ENCODE data around the gene WIPI1. TPM values are rescaled to one million over a fixed set of nuclear protein-coding genes. Genes with fewer than 3 reads are reported as not detected.

WIPI1 gene
- total RNA-seq, 1 donor from 2014 or later = 37.6 TPM

DNA sequence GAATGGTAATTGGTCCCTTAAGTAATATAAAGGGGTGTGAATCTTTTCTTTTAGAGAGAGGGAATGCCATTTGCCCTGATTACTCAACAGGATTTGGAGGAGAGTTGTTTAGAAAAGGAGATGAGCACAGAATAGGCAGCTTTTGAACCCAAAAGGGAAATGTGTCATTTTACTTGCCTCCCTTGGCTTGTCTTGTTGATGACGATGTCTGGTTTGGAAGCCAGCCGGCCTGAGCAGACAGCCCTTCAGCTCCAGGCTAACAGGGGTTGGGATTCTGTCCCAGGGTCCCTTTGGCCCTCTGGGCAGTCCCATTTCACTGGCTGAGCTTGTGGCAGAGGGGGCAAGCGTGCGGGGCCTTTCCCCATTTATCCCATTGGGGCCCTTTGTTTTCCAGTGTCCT is 32.6 kb upstream of the WIPI1 start:
- no peaks in the 10 kb centered on the region for H3K27me3 ChIP-seq (ENCODE audit: control insufficient read depth in 3 of 3, insufficient read depth in 3 of 3, low read length in 3 of 3)
- no peaks in the 10 kb centered on the region for H3K9me3 ChIP-seq (ENCODE audit: control insufficient read depth in 3 of 3, low read length in 3 of 3)
- peaks cover 10 to 14% (median 11%) of the 10 kb centered on the region in 3 donors for H3K4me1 ChIP-seq (ENCODE audit: control insufficient read depth in 3 of 3, insufficient read depth in 3 of 3, low read length in 3 of 3)
- no peak overlapping the region for H3K27ac ChIP-seq (ENCODE audit: low read depth, low read length)
- H3K36me3 ChIP-seq (ENCODE audit: control insufficient read depth in 3 of 3, insufficient read depth in 3 of 3, low read length in 3 of 3) = no peaks in the 10 kb centered on the region
- H3K9ac ChIP-seq (ENCODE audit: low read depth in 1 of 3, low read length in 3 of 3) = no peak overlapping the region
- no peak overlapping the region for H3K4me3 ChIP-seq (ENCODE audit: low read length in 3 of 3)

DNA sequence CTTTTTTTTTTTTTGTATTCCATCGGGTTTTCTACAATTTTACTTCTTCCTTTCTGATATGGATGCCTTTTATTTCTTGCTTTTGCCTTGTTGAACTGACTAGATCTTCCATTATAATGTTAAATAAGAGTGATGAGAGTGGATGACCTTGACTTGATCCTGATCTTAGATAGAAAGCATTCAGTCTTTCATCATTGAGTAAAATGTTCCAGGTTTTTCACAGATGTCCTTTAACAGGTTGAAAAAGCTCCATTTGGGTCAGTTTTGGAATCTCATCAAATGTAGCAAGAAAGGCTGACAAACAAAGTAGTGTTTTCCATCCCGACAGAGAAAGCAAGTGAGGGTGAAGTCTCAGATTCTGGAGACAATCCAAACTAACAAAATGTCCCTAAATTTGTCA is 27.2 kb upstream of the WIPI1 start:
- H3K4me1 ChIP-seq (ENCODE audit: control insufficient read depth in 3 of 3, insufficient read depth in 3 of 3, low read length in 3 of 3) = peaks cover 0 to 4% (median 0%) of the 10 kb centered on the region in 3 donors
- H3K27me3 ChIP-seq (ENCODE audit: control insufficient read depth in 3 of 3, insufficient read depth in 3 of 3, low read length in 3 of 3) = peaks cover 0 to 3% (median 0%) of the 10 kb centered on the region in 3 donors
- H3K4me3 ChIP-seq (ENCODE audit: low read length in 3 of 3) = no peak overlapping the region
- H3K9ac ChIP-seq (ENCODE audit: low read depth in 1 of 3, low read length in 3 of 3) = no peak overlapping the region
- no peak overlapping the region for H3K27ac ChIP-seq (ENCODE audit: low read depth, low read length)
- no peaks in the 10 kb centered on the region for H3K36me3 ChIP-seq (ENCODE audit: control insufficient read depth in 3 of 3, insufficient read depth in 3 of 3, low read length in 3 of 3)
- no peaks in the 10 kb centered on the region for H3K9me3 ChIP-seq (ENCODE audit: control insufficient read depth in 3 of 3, low read length in 3 of 3)

DNA sequence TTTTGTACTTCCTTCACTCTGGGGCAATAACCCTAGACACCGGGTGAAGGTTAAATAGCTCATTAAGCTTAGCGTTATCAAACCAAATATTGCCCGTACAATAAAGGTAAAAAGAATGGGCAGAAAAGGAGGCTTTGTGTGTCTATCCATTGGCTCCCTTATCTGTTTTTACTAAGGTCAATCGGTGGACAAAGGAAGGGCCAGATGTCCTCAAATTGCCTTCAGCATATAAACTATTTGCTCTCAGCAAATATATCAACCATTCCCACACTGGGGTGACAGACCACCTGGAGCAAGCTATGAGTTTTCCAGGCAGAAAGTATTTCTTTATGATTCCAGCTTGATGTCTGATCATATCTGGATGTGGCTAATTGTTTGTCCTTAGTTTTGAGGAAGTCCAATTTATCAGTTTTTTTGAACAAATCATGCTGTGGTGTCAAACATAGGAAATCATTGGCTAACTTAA is 25.3 kb upstream of the WIPI1 start:
- no peak overlapping the region for H3K27ac ChIP-seq (ENCODE audit: low read depth, low read length)
- no peak overlapping the region for H3K4me3 ChIP-seq (ENCODE audit: low read length in 3 of 3)
- H3K9me3 ChIP-seq (ENCODE audit: control insufficient read depth in 3 of 3, low read length in 3 of 3) = no peaks in the 10 kb centered on the region
- peaks cover 0 to 3% (median 0%) of the 10 kb centered on the region in 3 donors for H3K27me3 ChIP-seq (ENCODE audit: control insufficient read depth in 3 of 3, insufficient read depth in 3 of 3, low read length in 3 of 3)
- H3K4me1 ChIP-seq (ENCODE audit: control insufficient read depth in 3 of 3, insufficient read depth in 3 of 3, low read length in 3 of 3) = peaks cover 0 to 4% (median 0%) of the 10 kb centered on the region in 3 donors
- H3K36me3 ChIP-seq (ENCODE audit: control insufficient read depth in 3 of 3, insufficient read depth in 3 of 3, low read length in 3 of 3) = no peaks in the 10 kb centered on the region
- H3K9ac ChIP-seq (ENCODE audit: low read depth in 1 of 3, low read length in 3 of 3) = no peak overlapping the region

DNA sequence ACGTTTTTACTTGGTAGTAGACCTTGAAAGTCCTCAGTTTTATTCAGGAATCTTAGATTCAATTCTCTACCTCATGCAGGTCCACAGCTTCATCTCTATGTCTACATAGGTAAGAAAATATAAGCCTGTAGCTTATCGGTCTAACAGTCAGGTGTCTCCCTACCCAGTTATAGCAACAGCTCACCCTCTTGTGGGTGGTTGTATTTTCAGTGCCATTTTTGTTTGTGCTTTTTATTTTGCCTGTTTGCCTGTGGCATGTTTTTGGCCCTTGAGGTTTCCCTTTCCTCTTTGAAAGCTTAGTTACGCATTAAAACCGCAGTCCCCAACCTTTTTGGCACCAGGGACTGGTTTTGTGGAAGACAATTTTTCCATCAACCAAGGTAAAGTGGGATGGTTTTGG is 23.6 kb upstream of the WIPI1 start:
- Histone ChIP-seq H3K27ac (ENCODE audit: low read depth, low read length) (no peak overlapping the region), H3K36me3 (ENCODE audit: control insufficient read depth in 3 of 3, insufficient read depth in 3 of 3, low read length in 3 of 3) (no peaks in the 10 kb centered on the region), H3K9me3 (ENCODE audit: control insufficient read depth in 3 of 3, low read length in 3 of 3) (no peaks in the 10 kb centered on the region), H3K27me3 (ENCODE audit: control insufficient read depth in 3 of 3, insufficient read depth in 3 of 3, low read length in 3 of 3) (peaks cover 0 to 3% (median 0%) of the 10 kb centered on the region in 3 donors), H3K9ac (ENCODE audit: low read depth in 1 of 3, low read length in 3 of 3) (no peak overlapping the region), H3K4me1 (ENCODE audit: control insufficient read depth in 3 of 3, insufficient read depth in 3 of 3, low read length in 3 of 3) (peaks cover 0 to 3% (median 0%) of the 10 kb centered on the region in 3 donors), H3K4me3 (ENCODE audit: low read length in 3 of 3) (no peak overlapping the region)

DNA sequence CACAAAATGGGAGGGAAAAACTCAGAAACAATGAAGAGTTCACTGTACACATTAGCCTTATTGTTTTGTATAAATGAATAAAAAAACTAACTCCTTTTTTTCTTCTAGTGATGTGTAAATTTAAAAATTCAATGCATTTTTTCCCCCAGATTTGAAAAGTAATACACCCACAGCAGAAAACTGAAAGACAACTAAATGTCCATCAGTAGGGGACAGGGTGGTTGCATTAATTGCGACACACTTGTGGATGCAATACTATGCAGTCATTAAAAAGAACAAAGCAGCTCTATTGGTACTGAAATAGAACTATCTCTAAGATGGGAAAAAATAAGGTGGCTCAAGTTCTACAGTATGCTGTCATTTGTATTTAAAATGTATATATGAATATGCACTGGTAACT is 13.7 kb upstream of the WIPI1 start:
- Histone ChIP-seq H3K27ac (ENCODE audit: low read depth, low read length) (no peak overlapping the region), H3K9me3 (ENCODE audit: control insufficient read depth in 3 of 3, low read length in 3 of 3) (no peaks in the 10 kb centered on the region), H3K4me3 (ENCODE audit: low read length in 3 of 3) (no peak overlapping the region), H3K9ac (ENCODE audit: low read depth in 1 of 3, low read length in 3 of 3) (no peak overlapping the region), H3K27me3 (ENCODE audit: control insufficient read depth in 3 of 3, insufficient read depth in 3 of 3, low read length in 3 of 3) (no peaks in the 10 kb centered on the region), H3K4me1 (ENCODE audit: control insufficient read depth in 3 of 3, insufficient read depth in 3 of 3, low read length in 3 of 3) (peaks cover 0 to 10% (median 6%) of the 10 kb centered on the region in 3 donors), H3K36me3 (ENCODE audit: control insufficient read depth in 3 of 3, insufficient read depth in 3 of 3, low read length in 3 of 3) (no peaks in the 10 kb centered on the region)

DNA sequence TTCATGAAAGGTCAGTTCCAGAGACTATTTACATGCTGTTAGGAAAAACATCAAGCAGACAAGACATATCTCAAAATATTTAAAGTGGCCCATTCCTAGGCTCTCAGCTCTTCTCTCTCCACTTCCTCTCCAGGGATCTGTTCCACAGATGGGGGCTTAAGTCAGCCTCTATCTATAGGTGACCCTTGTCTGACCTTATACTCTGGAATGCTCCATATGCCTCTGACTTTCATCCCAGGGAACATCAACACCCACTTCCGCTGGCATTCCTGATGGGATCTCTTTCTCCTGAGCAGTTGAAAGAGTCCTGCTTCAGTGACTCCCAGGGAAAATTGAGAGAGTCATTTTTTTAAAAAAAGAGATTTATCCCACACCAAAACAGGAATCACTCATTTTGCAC is 11.5 kb upstream of the WIPI1 start:
- no peaks in the 10 kb centered on the region for H3K27me3 ChIP-seq (ENCODE audit: control insufficient read depth in 3 of 3, insufficient read depth in 3 of 3, low read length in 3 of 3)
- peaks cover 0 to 14% (median 7%) of the 10 kb centered on the region in 3 donors for H3K4me1 ChIP-seq (ENCODE audit: control insufficient read depth in 3 of 3, insufficient read depth in 3 of 3, low read length in 3 of 3)
- peak overlapping the region in 1 of 3 donors; percentile 27 for H3K4me3 ChIP-seq (ENCODE audit: low read length in 3 of 3)
- no peaks in the 10 kb centered on the region for H3K36me3 ChIP-seq (ENCODE audit: control insufficient read depth in 3 of 3, insufficient read depth in 3 of 3, low read length in 3 of 3)
- H3K27ac ChIP-seq (ENCODE audit: low read depth, low read length) = peak overlapping the region; percentile 16
- no peaks in the 10 kb centered on the region for H3K9me3 ChIP-seq (ENCODE audit: control insufficient read depth in 3 of 3, low read length in 3 of 3)
- H3K9ac ChIP-seq (ENCODE audit: low read depth in 1 of 3, low read length in 3 of 3) = no peak overlapping the region

DNA sequence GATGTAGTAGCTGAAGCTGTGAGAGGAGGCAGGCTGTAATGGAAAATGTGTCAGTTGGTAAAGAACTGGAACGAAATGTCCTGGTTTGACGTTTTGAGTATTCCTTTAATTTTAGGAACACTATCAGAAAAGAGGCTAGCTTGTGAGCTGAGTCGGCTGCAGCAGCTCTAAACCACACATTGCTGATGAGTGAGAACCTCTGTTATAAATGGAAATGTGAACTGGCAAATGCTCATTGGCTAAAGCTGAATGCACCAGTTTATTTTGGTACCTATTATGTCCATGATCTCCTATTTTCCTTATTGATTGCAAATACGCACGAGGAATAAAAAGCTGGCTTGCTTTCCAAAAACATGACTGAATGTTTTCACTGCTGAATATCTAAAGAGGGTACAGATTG is 11.0 kb upstream of the WIPI1 start:
- Histone ChIP-seq H3K9ac (ENCODE audit: low read depth in 1 of 3, low read length in 3 of 3) (no peak overlapping the region), H3K4me3 (ENCODE audit: low read length in 3 of 3) (no peak overlapping the region), H3K4me1 (ENCODE audit: control insufficient read depth in 3 of 3, insufficient read depth in 3 of 3, low read length in 3 of 3) (peaks cover 0 to 14% (median 7%) of the 10 kb centered on the region in 3 donors), H3K27ac (ENCODE audit: low read depth, low read length) (peak overlapping the region; percentile 16), H3K36me3 (ENCODE audit: control insufficient read depth in 3 of 3, insufficient read depth in 3 of 3, low read length in 3 of 3) (no peaks in the 10 kb centered on the region), H3K9me3 (ENCODE audit: control insufficient read depth in 3 of 3, low read length in 3 of 3) (no peaks in the 10 kb centered on the region), H3K27me3 (ENCODE audit: control insufficient read depth in 3 of 3, insufficient read depth in 3 of 3, low read length in 3 of 3) (no peaks in the 10 kb centered on the region)

DNA sequence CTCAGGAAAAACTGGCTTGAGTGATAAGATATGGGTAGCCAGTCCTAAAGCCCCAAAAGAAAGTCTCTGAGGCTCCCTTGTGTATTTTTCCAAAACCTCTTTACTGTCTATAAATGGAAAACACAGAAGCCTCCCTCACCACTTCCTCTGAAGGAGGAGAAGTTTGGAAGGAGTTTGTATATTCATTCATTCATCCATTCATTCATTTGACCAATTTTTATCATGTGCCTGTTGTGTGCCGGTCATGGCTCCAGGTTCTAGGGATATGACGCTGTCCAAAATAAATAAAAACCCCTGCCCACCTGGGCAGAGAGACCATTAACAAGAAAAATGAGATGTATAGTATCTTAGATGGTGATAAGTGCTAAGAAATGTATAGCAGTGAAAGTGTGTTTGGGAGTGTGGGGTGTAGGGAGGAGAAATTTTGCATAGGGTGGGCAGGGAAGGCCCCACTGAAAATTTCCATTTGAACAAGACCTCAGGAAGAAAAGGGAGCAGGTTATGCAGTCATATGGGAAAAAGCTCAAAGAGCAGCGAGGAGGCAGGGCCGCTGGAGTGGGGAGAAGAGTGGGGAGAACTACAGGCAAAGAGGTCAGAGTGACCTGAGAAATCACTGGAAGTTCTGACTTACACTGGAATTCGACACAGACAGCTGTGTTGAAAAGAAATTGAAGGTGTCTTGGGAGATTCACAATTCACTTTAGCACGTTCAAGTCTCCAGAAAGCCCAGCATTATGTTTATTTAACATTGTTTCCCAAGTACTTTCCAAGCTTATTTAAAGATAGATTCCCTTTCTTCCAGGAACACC is 6.1 kb upstream of the WIPI1 start:
- Histone ChIP-seq H3K4me3 (ENCODE audit: low read length in 3 of 3) (no peak overlapping the region), H3K27ac (ENCODE audit: low read depth, low read length) (no peak overlapping the region)

DNA sequence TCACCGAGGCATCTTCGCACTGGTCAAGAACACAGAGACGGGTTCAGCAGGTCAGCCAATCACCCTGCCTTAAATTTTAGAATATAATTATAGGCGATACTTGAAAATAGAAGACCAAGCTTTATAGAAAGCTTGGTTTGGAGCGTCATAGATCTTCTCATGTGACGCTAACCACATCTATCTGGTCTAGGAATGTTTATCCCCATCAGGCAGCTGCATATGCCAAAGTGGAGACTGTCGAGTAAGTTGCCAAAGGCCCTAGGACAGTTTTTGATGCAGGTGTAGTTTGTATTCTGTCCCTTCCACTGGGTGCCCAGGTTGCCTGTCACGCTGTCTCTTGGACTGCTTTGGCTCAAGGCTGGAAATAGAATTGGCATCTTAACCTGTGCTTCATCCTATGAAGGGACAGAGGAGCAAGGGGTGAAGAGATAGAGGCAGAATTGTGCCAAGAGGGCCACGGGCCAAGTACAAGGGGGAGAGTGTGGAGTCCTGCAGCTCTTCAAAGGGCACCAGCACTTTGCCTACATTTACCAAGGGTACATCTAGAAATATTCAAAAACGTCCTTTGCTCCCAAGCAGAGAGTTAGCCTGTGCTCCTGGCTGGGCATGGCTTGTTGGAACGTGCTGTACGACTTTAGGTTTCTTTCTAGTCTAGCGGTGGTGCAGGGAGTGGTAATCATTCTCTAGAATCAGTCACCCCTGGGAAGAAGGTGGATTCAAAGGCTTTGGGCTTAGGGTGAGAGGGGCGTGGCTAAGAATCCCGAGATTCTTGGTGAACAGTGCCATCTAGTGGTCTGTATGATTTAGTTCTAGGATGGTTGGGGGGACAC is 5.3 kb upstream of the WIPI1 start:
- Histone ChIP-seq H3K27ac (ENCODE audit: low read depth, low read length) (peak overlapping the region; percentile 87), H3K9me3 (ENCODE audit: control insufficient read depth in 3 of 3, low read length in 3 of 3) (no peaks in the 10 kb centered on the region), H3K27me3 (ENCODE audit: control insufficient read depth in 3 of 3, insufficient read depth in 3 of 3, low read length in 3 of 3) (no peaks in the 10 kb centered on the region), H3K4me3 (ENCODE audit: low read length in 3 of 3) (peak overlapping the region; percentile 38 to 61 (median 55)), H3K9ac (ENCODE audit: low read depth in 1 of 3, low read length in 3 of 3) (peak overlapping the region; percentile 29 to 74 (median 63)), H3K36me3 (ENCODE audit: control insufficient read depth in 3 of 3, insufficient read depth in 3 of 3, low read length in 3 of 3) (no peaks in the 10 kb centered on the region), H3K4me1 (ENCODE audit: control insufficient read depth in 3 of 3, insufficient read depth in 3 of 3, low read length in 3 of 3) (peaks cover 26 to 47% (median 27%) of the 10 kb centered on the region in 3 donors)

More for the DNA sequence above, 6.1 kb upstream of the WIPI1 start:
- Histone ChIP-seq H3K9me3 (ENCODE audit: control insufficient read depth in 3 of 3, low read length in 3 of 3) (no peaks in the 10 kb centered on the region), H3K4me1 (ENCODE audit: control insufficient read depth in 3 of 3, insufficient read depth in 3 of 3, low read length in 3 of 3) (peaks cover 23 to 51% (median 30%) of the 10 kb centered on the region in 3 donors), H3K9ac (ENCODE audit: low read depth in 1 of 3, low read length in 3 of 3) (no peak overlapping the region), H3K27me3 (ENCODE audit: control insufficient read depth in 3 of 3, insufficient read depth in 3 of 3, low read length in 3 of 3) (no peaks in the 10 kb centered on the region), H3K36me3 (ENCODE audit: control insufficient read depth in 3 of 3, insufficient read depth in 3 of 3, low read length in 3 of 3) (no peaks in the 10 kb centered on the region)
